ENCODE results near the gene PSORS1C1.
"Not testable (repeated sequence)": the region's sequence is repeated elsewhere in the genome, so short reads cannot be mapped to it uniquely, and the experiment has no call there.

PSORS1C1 gene

GRCh38 chr6:31163922-31164321, 49.3 kb downstream of the PSORS1C1 start:
- no peaks in the 10 kb centered on the region for H3K27me3 ChIP-seq (ENCODE audit: control insufficient read depth, insufficient read depth, low read length)
- no peak overlapping the region for H3K27ac ChIP-seq
- no peak overlapping the region for H3K4me3 ChIP-seq (ENCODE audit: low read depth, low read length)
- no peaks in the 10 kb centered on the region for H3K79me2 ChIP-seq
- H3K9me3 ChIP-seq (ENCODE audit: control insufficient read depth, low read length), result no peaks in the 10 kb centered on the region
- TF ChIP-seq, protein P1, sequence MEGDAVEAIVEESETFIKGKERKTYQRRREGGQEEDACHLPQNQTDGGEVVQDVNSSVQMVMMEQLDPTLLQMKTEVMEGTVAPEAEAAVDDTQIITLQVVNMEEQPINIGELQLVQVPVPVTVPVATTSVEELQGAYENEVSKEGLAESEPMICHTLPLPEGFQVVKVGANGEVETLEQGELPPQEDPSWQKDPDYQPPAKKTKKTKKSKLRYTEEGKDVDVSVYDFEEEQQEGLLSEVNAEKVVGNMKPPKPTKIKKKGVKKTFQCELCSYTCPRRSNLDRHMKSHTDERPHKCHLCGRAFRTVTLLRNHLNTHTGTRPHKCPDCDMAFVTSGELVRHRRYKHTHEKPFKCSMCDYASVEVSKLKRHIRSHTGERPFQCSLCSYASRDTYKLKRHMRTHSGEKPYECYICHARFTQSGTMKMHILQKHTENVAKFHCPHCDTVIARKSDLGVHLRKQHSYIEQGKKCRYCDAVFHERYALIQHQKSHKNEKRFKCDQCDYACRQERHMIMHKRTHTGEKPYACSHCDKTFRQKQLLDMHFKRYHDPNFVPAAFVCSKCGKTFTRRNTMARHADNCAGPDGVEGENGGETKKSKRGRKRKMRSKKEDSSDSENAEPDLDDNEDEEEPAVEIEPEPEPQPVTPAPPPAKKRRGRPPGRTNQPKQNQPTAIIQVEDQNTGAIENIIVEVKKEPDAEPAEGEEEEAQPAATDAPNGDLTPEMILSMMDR (IDR thresholded peaks at IDR 0.05), result no peak
- H3K36me3 ChIP-seq (ENCODE audit: control insufficient read depth, insufficient read depth, low read length), result no peaks in the 10 kb centered on the region
- H3K9ac ChIP-seq, result no peak overlapping the region
- no peak overlapping the region for H2AFZ ChIP-seq
- H3K4me2 ChIP-seq (ENCODE audit: low read length), result no peak overlapping the region
- peaks cover 4% of the 10 kb centered on the region for H3K4me1 ChIP-seq

GRCh38 chr6:31164475-31165063, 50.0 kb downstream of the PSORS1C1 start:
- not testable (repeated sequence) for H3K4me3 ChIP-seq (ENCODE audit: low read depth, low read length); H3K9me3 ChIP-seq (ENCODE audit: control insufficient read depth, low read length); H3K27ac ChIP-seq; H3K4me2 ChIP-seq (ENCODE audit: low read length); H2AFZ ChIP-seq; H3K79me2 ChIP-seq; H3K4me1 ChIP-seq; H3K36me3 ChIP-seq (ENCODE audit: control insufficient read depth, insufficient read depth, low read length); H3K27me3 ChIP-seq (ENCODE audit: control insufficient read depth, insufficient read depth, low read length); H3K9ac ChIP-seq

DNA sequence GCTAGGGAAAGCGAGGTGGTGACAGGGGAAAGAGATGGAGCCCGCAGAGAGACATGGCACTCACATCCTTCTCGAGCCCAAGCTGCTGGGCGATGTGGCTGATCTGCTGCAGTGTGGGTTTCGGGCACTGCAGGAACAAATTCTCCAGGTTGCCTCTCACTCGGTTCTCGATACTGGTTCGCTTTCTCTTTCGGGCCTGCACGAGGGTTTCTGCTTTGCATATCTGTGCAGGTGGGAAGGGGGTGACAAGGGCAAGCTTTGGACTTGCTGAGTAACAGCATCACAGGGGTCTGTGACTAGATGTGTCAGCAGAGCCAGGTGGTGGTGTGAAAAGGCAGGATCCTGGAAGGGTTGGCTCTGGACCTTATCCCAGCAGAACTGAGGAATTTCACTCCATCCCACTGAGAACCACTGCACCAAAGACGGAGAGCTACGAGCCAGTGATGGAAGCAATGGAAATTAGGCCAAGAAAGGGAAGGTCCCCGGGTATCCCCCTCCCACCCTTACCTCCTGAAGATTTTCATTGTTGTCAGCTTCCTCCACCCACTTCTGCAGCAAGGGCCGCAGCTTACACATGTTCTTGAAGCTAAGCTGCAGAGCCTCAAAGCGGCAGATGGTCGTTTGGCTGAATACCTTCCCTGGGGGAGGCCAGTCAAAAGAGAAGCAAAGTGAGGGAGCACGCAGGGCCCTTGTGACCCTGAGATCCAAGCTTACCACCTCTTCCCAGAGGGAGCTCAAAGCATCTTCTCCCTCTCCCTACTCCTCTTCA, 50.6 kb downstream of the PSORS1C1 start:
- H3K9me3 ChIP-seq (ENCODE audit: control insufficient read depth, low read length); H3K4me3 ChIP-seq (ENCODE audit: low read depth, low read length): not testable (repeated sequence)

GRCh38 chr6:31165986-31166385, 51.4 kb downstream of the PSORS1C1 start:
- TF ChIP-seq, protein P1 (IDR thresholded peaks at IDR 0.05), result no peak
- Histone ChIP-seq H2AFZ (no peak overlapping the region), H3K79me2 (no peaks in the 10 kb centered on the region), H3K4me2 (ENCODE audit: low read length) (no peak overlapping the region), H3K4me3 (ENCODE audit: low read depth, low read length) (no peak overlapping the region), H3K36me3 (ENCODE audit: control insufficient read depth, insufficient read depth, low read length) (no peaks in the 10 kb centered on the region), H3K4me1 (peaks cover 4% of the 10 kb centered on the region), H3K27ac (no peak overlapping the region), H3K9ac (no peak overlapping the region), H3K27me3 (ENCODE audit: control insufficient read depth, insufficient read depth, low read length) (no peaks in the 10 kb centered on the region), H3K9me3 (ENCODE audit: control insufficient read depth, low read length) (no peaks in the 10 kb centered on the region)

More for the DNA sequence above, 50.6 kb downstream of the PSORS1C1 start:
- H3K9ac ChIP-seq; H3K36me3 ChIP-seq (ENCODE audit: control insufficient read depth, insufficient read depth, low read length); H3K79me2 ChIP-seq; H3K27me3 ChIP-seq (ENCODE audit: control insufficient read depth, insufficient read depth, low read length); H3K27ac ChIP-seq; H2AFZ ChIP-seq; H3K4me1 ChIP-seq; H3K4me2 ChIP-seq (ENCODE audit: low read length): not testable (repeated sequence)

DNA sequence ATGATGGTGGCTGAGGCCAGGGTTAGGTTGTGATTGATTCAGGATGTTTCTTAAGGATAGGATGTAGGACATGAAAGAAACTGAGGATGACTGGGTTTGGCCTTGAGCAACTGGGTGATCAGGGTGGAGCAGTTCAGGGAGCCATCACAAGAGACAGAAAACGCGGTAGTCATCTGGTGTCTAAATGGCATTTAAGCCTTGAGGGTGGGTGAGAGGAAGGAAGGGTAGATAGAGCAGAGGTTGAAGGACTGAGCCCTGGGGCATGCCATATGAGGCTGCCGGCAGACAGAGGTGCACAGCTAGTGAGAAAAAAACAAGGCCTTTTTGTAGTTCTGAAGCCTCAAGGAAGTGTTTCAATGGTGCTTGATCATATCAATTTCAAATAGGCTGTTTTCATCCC, 54.0 kb downstream of the PSORS1C1 start:
- Histone ChIP-seq H3K79me2 (no peaks in the 10 kb centered on the region), H3K27ac (no peak overlapping the region), H3K36me3 (ENCODE audit: control insufficient read depth, insufficient read depth, low read length) (no peaks in the 10 kb centered on the region), H3K4me3 (ENCODE audit: low read depth, low read length) (no peak overlapping the region), H3K9ac (no peak overlapping the region), H3K27me3 (ENCODE audit: control insufficient read depth, insufficient read depth, low read length) (no peaks in the 10 kb centered on the region), H3K9me3 (ENCODE audit: control insufficient read depth, low read length) (no peaks in the 10 kb centered on the region), H2AFZ (no peak overlapping the region), H3K4me1 (peaks cover 4% of the 10 kb centered on the region), H3K4me2 (ENCODE audit: low read length) (no peak overlapping the region)
- TF ChIP-seq, protein P1 (IDR thresholded peaks at IDR 0.05), result no peak

Data from parathyroid adenoma (tissue), 2 donors.